HG03442 (cell line): ENCODE results near the gene CTTNBP2.
A peak's percentile ranks its signal among the peaks of the same experiment; 100 is the strongest.

ENCODE experiments used
- ATAC-seq: cut with Tn5 transposase; IDR thresholded peaks from one replicate; pipeline ENCODE4 v1.9.1; 2021; ENCODE audit warnings: mild to moderate bottlenecking, moderate library complexity; ENCODE audit not compliant: unreplicated experiment

Gene CTTNBP2

GRCh38 chr7:117692338-117692737, 180.9 kb downstream of the CTTNBP2 start:
- no peak for ATAC-seq

- no peak for ATAC-seq
These were observed 183.1 kb downstream of the CTTNBP2 start for GRCh38 chr7:117690147-117690546.

GRCh38 chr7:117689406-117689805, 183.8 kb downstream of the CTTNBP2 start:
- ATAC-seq, result no peak

- no peak for ATAC-seq
These were observed 185.1 kb downstream of the CTTNBP2 start for GRCh38 chr7:117688126-117688525.

GRCh38 chr7:117686311-117686935, 186.8 kb downstream of the CTTNBP2 start:
- no peak for ATAC-seq

GRCh38 chr7:117685795-117686194, 187.4 kb downstream of the CTTNBP2 start:
- no peak for ATAC-seq

GRCh38 chr7:117683430-117684175, 189.6 kb downstream of the CTTNBP2 start:
- ATAC-seq, result no peak

- no peak for ATAC-seq
These were observed 190.4 kb downstream of the CTTNBP2 start for GRCh38 chr7:117682681-117683385.

- ATAC-seq, result no peak
These were observed 194.1 kb downstream of the CTTNBP2 start for GRCh38 chr7:117679120-117679519.

- ATAC-seq, result no peak
These were observed 197.5 kb downstream of the CTTNBP2 start for GRCh38 chr7:117675497-117676435.

GRCh38 chr7:117674617-117675016, 198.6 kb downstream of the CTTNBP2 start:
- no peak for ATAC-seq

GRCh38 chr7:117673839-117674238, 199.4 kb downstream of the CTTNBP2 start:
- ATAC-seq, result peak; percentile 70

GRCh38 chr7:117673367-117673766, 199.9 kb downstream of the CTTNBP2 start:
- ATAC-seq, result peak; percentile 15

GRCh38 chr7:117672453-117672852, 200.8 kb downstream of the CTTNBP2 start:
- ATAC-seq, result no peak

- no peak for ATAC-seq
These were observed 203.4 kb downstream of the CTTNBP2 start for GRCh38 chr7:117669818-117670217.

- ATAC-seq, result no peak
These were observed 205.8 kb downstream of the CTTNBP2 start for GRCh38 chr7:117667456-117667855.

- ATAC-seq, result no peak
These were observed 206.6 kb downstream of the CTTNBP2 start for GRCh38 chr7:117666689-117667088.

GRCh38 chr7:117666031-117666430, 207.2 kb downstream of the CTTNBP2 start:
- ATAC-seq, result no peak

GRCh38 chr7:117665368-117665767, 207.9 kb downstream of the CTTNBP2 start:
- no peak for ATAC-seq

GRCh38 chr7:117664047-117664446, 209.2 kb downstream of the CTTNBP2 start:
- no peak for ATAC-seq

- no peak for ATAC-seq
These were observed 211.9 kb downstream of the CTTNBP2 start for GRCh38 chr7:117661328-117661727.
